GM21723 (cell line): ENCODE data around the gene CHI3L1.
"Not testable (repeated sequence)": the region's sequence is repeated elsewhere in the genome, so short reads cannot be mapped to it uniquely, and the experiment has no call there.

ENCODE experiments used
- ATAC-seq: cut with Tn5 transposase; IDR thresholded peaks from one replicate; pipeline ENCODE4 v1.9.1; 2021; ENCODE audit warnings: mild to moderate bottlenecking, moderate library complexity; ENCODE audit not compliant: unreplicated experiment

Gene CHI3L1

GRCh38 chr1:203186446-203187303, at the start of gene CHI3L1:
TSS of gene CHI3L1 (minus strand) at chr1:203186704. CDS start at chr1:203186623, 81 bp downstream.
- no peak for ATAC-seq

GRCh38 chr1:203234901-203235300, 48.4 kb upstream of the CHI3L1 start:
- ATAC-seq = not testable (repeated sequence)

GRCh38 chr1:203229471-203230135, 43.1 kb upstream of the CHI3L1 start, which contains the start of gene CHIT1:
TSS of gene CHIT1 (minus strand) at chr1:203229673. CDS start at chr1:203229636, 37 bp downstream.
- ATAC-seq = no peak

GRCh38 chr1:203228670-203229069, 42.2 kb upstream of the CHI3L1 start:
- ATAC-seq = no peak

GRCh38 chr1:203227371-203228083, 41.0 kb upstream of the CHI3L1 start:
- ATAC-seq = no peak

- no peak for ATAC-seq
These were observed 38.6 kb upstream of the CHI3L1 start for GRCh38 chr1:203225071-203225470.

- no peak for ATAC-seq
These were observed 36.7 kb upstream of the CHI3L1 start for GRCh38 chr1:203223012-203223775.

- no peak for ATAC-seq
These were observed 33.4 kb upstream of the CHI3L1 start for GRCh38 chr1:203219934-203220333.

GRCh38 chr1:203219171-203219570, 32.7 kb upstream of the CHI3L1 start:
- no peak for ATAC-seq

GRCh38 chr1:203217668-203218067, 31.2 kb upstream of the CHI3L1 start:
- ATAC-seq = no peak

GRCh38 chr1:203217139-203217655, 30.7 kb upstream of the CHI3L1 start:
- ATAC-seq = no peak

GRCh38 chr1:203216274-203217138, 30.0 kb upstream of the CHI3L1 start:
- no peak for ATAC-seq

GRCh38 chr1:203215573-203215972, 29.1 kb upstream of the CHI3L1 start:
- ATAC-seq = no peak

GRCh38 chr1:203214871-203215270, 28.4 kb upstream of the CHI3L1 start:
- no peak for ATAC-seq

GRCh38 chr1:203213126-203213525, 26.6 kb upstream of the CHI3L1 start:
- ATAC-seq = no peak

- ATAC-seq = no peak
These were observed 25.3 kb upstream of the CHI3L1 start for GRCh38 chr1:203211812-203212211.

GRCh38 chr1:203210988-203211387, 24.5 kb upstream of the CHI3L1 start:
- no peak for ATAC-seq

- ATAC-seq = no peak
These were observed 23.8 kb upstream of the CHI3L1 start for GRCh38 chr1:203210350-203210749.

- no peak for ATAC-seq
These were observed 21.7 kb upstream of the CHI3L1 start for GRCh38 chr1:203208181-203208580.
